A549 (cell line): ENCODE results near the gene CD209. TPM values are rescaled to one million over a fixed set of nuclear protein-coding genes. Genes with fewer than 3 reads are reported as not detected.

Source experiments
- ATAC-seq, 2 experiments: fragments of 200-7000 bp in 1 of 2; fragments of >200 bp in 1 of 2; cut with Nextera tagmentation in 1 of 2; cut with Tn5 transposase in 1 of 2; 3 replicates each; pipeline versions ENCODE4 v1.8.0 to v1.9.1; 2018 to 2020; ENCODE audit warnings: mild to moderate bottlenecking in 1 of 2, moderate library complexity in 1 of 2
- CTCF ChIA-PET: fragments of 300-600 bp; sonication (Branson Sonifier 250); formaldehyde crosslinking; extraction: SDS; loops from one replicate; lab custom pipeline; 2021; ENCODE audit warnings: antibody characterized with exemption, inconsistent platforms; lab: Yijun Ruan, JAX
- POLR2A ChIA-PET: fragments of 350-600 bp; formaldehyde crosslinking; extraction: SDS; loops from one replicate; lab custom pipeline; 2021; ENCODE audit warnings: antibody characterized with exemption, inconsistent platforms; lab: Yijun Ruan, JAX
- DNase-seq, 2 experiments: peaks; one replicate each; pipeline versions ENCODE4 v3.0.0 to v3.0.0-alpha.2; 2011 to 2016; ENCODE audit warnings: low read depth in 1 of 2, low spot score in 1 of 2
- FAIRE-seq: peaks from 2 replicates; lab custom pipeline; 2011; peaks lifted over from hg19 to GRCh38; lab: Jason Lieb, UNC
- H3K27ac ChIP-seq, 2 experiments: fragments of >200 bp; sonication (Bioruptor Twin); formaldehyde crosslinking; 3 replicates each; pipeline ENCODE4 v1.5.1; 2016 to 2017
- H3K4me1 ChIP-seq: fragments of >200 bp; sonication (Bioruptor Twin); formaldehyde crosslinking; 3 replicates; pipeline ENCODE4 v1.6.1; 2016
- H3K4me2 ChIP-seq: fragments of >200 bp; sonication (Bioruptor Twin); formaldehyde crosslinking; 3 replicates; pipeline ENCODE4 v1.6.1; 2016
- H3K4me3 ChIP-seq: fragments of >200 bp; sonication (Bioruptor Twin); formaldehyde crosslinking; 3 replicates; pipeline ENCODE4 v1.5.1; 2016
- H3K9me3 ChIP-seq: fragments of >200 bp; sonication (Bioruptor Twin); formaldehyde crosslinking; 3 replicates; pipeline ENCODE4 v1.6.1; 2016
- BCL3 ChIP-seq: fragments of >200 bp; sonication (Bioruptor Twin); formaldehyde crosslinking; IDR thresholded peaks from 3 replicates; pipeline ENCODE4 v1.6.1; 2016
- CBX8 ChIP-seq: fragments of 200-600 bp; sonication (generic); IDR thresholded peaks from 2 replicates; pipeline ENCODE4 v1.6.1; 2016
- CEBPB ChIP-seq, 2 experiments: fragments of >200 bp in 1 of 2; sonication (Bioruptor Twin) in 1 of 2; formaldehyde crosslinking in 1 of 2; IDR thresholded peaks; 2 replicates each; pipeline ENCODE4 v1.6.1; 2012 to 2016
- CHD4 ChIP-seq: fragments of 200-600 bp; sonication (generic); IDR thresholded peaks from 2 replicates; pipeline ENCODE4 v1.6.1; 2016; ENCODE audit warnings: antibody characterized with exemption, mild to moderate bottlenecking, borderline replicate concordance
- EHF ChIP-seq: fragments of 250-450 bp; sonication (Bioruptor Pico); IDR thresholded peaks from 2 replicates; pipeline ENCODE4 v1.5.0; 2020; ENCODE audit warnings: mild to moderate bottlenecking
- EP300 ChIP-seq, 2 experiments: fragments of >200 bp; sonication (Bioruptor Twin); formaldehyde crosslinking; IDR thresholded peaks; 2 replicates in 1 of 2; 3 replicates in 1 of 2; pipeline ENCODE4 v1.6.1; 2016 to 2017
- ESRRA ChIP-seq: fragments of 150-350 bp; IDR thresholded peaks from 2 replicates; pipeline ENCODE4 v1.6.1; 2014; ENCODE audit warnings: mild to moderate bottlenecking, low read length, borderline replicate concordance
- FOSB ChIP-seq: fragments of 250-450 bp; sonication (Bioruptor Pico); IDR thresholded peaks from 2 replicates; pipeline ENCODE4 v1.5.0; 2020; ENCODE audit warnings: mild to moderate bottlenecking, moderate library complexity
- JUNB ChIP-seq: fragments of >200 bp; sonication (Bioruptor Twin); formaldehyde crosslinking; IDR thresholded peaks from 2 replicates; pipeline ENCODE4 v1.6.1; 2016
- MAX ChIP-seq: IDR thresholded peaks from 2 replicates; pipeline ENCODE4 v1.6.1; 2012
- MAZ ChIP-seq: fragments of 150-350 bp; IDR thresholded peaks from 2 replicates; pipeline ENCODE4 v1.6.1; 2014; ENCODE audit warnings: antibody characterized with exemption, low read depth, low read length, borderline replicate concordance
- NFE2L2 ChIP-seq: fragments of 150-350 bp; conservative IDR thresholded peaks from 2 replicates; pipeline ENCODE4 v1.6.1; 2014; ENCODE audit warnings: low read length
- NPAS2 ChIP-seq: fragments of 250-450 bp; sonication (Bioruptor Pico); IDR thresholded peaks from 2 replicates; pipeline ENCODE4 v1.8.0; 2022; ENCODE audit warnings: mild to moderate bottlenecking, moderate library complexity, borderline replicate concordance
- NR3C1 ChIP-seq: fragments of >200 bp; sonication (Bioruptor Twin); formaldehyde crosslinking; IDR thresholded peaks from 3 replicates; pipeline ENCODE4 v1.6.1; 2017
- PBX3 ChIP-seq: IDR thresholded peaks from 2 replicates; pipeline ENCODE4 v1.6.1; 2012
- POLR2A ChIP-seq: IDR thresholded peaks from 2 replicates; pipeline ENCODE4 v1.6.1; 2012; ENCODE audit warnings: mild to moderate bottlenecking, low read length
- RCOR1 ChIP-seq: fragments of 150-350 bp; IDR thresholded peaks from 2 replicates; pipeline ENCODE4 v1.6.1; 2014; ENCODE audit warnings: antibody characterized with exemption, low read length, low read depth
- RFX5 ChIP-seq: fragments of 450-650 bp; IDR thresholded peaks from 2 replicates; pipeline ENCODE4 v1.7.1; 2014; ENCODE audit warnings: antibody characterized with exemption, mild to moderate bottlenecking, moderate library complexity
- SMC3 ChIP-seq: fragments of >200 bp; sonication (Bioruptor Twin); formaldehyde crosslinking; IDR thresholded peaks from 3 replicates; pipeline ENCODE4 v1.6.1; 2018; ENCODE audit warnings: inconsistent platforms
- SREBF2 ChIP-seq: fragments of 450-650 bp; IDR thresholded peaks from 2 replicates; pipeline ENCODE4 v1.6.1; 2014; ENCODE audit warnings: mild to moderate bottlenecking, moderate library complexity
- USF2 ChIP-seq: fragments of 450-650 bp; IDR thresholded peaks from 2 replicates; pipeline ENCODE4 v1.6.1; 2014; ENCODE audit warnings: antibody characterized with exemption
- ZC3H11A ChIP-seq: fragments of 450-650 bp; IDR thresholded peaks from 2 replicates; pipeline ENCODE4 v1.6.1; 2014; ENCODE audit warnings: antibody characterized with exemption, mild to moderate bottlenecking
- ZNF302 ChIP-seq: fragments of 250-450 bp; sonication (Bioruptor Pico); IDR thresholded peaks from 2 replicates; pipeline ENCODE4 v1.9.0; 2021; ENCODE audit warnings: inconsistent platforms, mild to moderate bottlenecking, moderate library complexity
- ZSCAN20 ChIP-seq: fragments of 250-450 bp; sonication (Bioruptor Pico); IDR thresholded peaks from 2 replicates; pipeline ENCODE4 v1.8.0; 2022; ENCODE audit warnings: mild to moderate bottlenecking, moderate library complexity
- WGBS: methylation state at CpG from one replicate; pipeline ENCODE4 v1.1.6; 2017; ENCODE audit errors: missing lambda C conversion rate; 5-methylcytosine and 5-hydroxymethylcytosine counted together
- polyA plus RNA-seq, 4 experiments: library from polyadenylated mRNA; depleted of rRNA in 3 of 4; stranded (reverse); fragments of >200 nt; fragmentation: RNase III in 1 of 4; extraction: RNeasy Plus Mini Kit Qiagen cat#74134 plus additional on column Dnase treatment in 1 of 4; gene quantifications; 2 replicates in 3 of 4; 3 replicates in 1 of 4; pipeline ENCODE4 v1.2.3, GENCODE V29; 2011 to 2017
- TF ChIP-seq, protein P1 (sequence below): fragments of 150-350 bp; IDR thresholded peaks from 2 replicates; pipeline ENCODE4 v1.6.1; 2014; ENCODE audit warnings: low read depth, mild to moderate bottlenecking, low read length

Gene CD209
- polyA plus RNA-seq, 2 of the 4 experiments (the other 2 are of a cell fraction), result not detected

GRCh38 chr19:7762719-7763293, 15.5 kb upstream of the CD209 start, which contains the start of gene CLEC4M:
Gene CLEC4M (plus strand): TSS chr19:7763243. CDS start chr19:7763267, 24 bp downstream.
- ATAC-seq, result no peak
- ChIA-PET POLR2A (no interaction called here), CTCF (no interaction called here)
- no peak for DNase-seq
- Histone ChIP-seq H3K27ac (no peak within 1 kb of the TSS), H3K4me3 (no peak within 1 kb of the TSS), H3K9me3 (peaks cover 18% of the 10 kb centered on the region), H3K4me2 (no peak within 1 kb of the TSS), H3K4me1 (no peaks in the 10 kb centered on the region)
- no peak for TF ChIP-seq BCL3
- TF ChIP-seq JUNB, result no peak
- TF ChIP-seq USF2, result no peak
- no peak for TF ChIP-seq ZNF302 (CRISPR knock-in tag)
- TF ChIP-seq ZSCAN20, result no peak
- TF ChIP-seq CHD4, result no peak
- TF ChIP-seq SREBF2, result no peak
- TF ChIP-seq MAZ, result no peak
- TF ChIP-seq PBX3, result no peak
- TF ChIP-seq ESRRA, result no peak
- TF ChIP-seq RCOR1, result no peak
- no peak for TF ChIP-seq NR3C1
- no peak for TF ChIP-seq ZC3H11A
- no peak for TF ChIP-seq MAX
- TF ChIP-seq NFE2L2, result no peak
- TF ChIP-seq EHF, result no peak
- TF ChIP-seq RFX5, result no peak
- TF ChIP-seq POLR2A, result no peak
- no peak for TF ChIP-seq FOSB (CRISPR knock-in tag)
- WGBS, result 50% methylated on average over 8 of the region's 8 CpGs
- no peak for FAIRE-seq

GRCh38 chr19:7759156-7759555, 11.8 kb upstream of the CD209 start:
- H3K9me3 ChIP-seq, result peaks cover 36% of the 10 kb centered on the region
- DNase-seq, result no peak
- no peak for ATAC-seq
- H3K4me2 ChIP-seq, result no peak overlapping the region
- ChIA-PET POLR2A (no interaction called here), CTCF (no interaction called here)
- no peak overlapping the region for H3K27ac ChIP-seq
- 62% methylated on average over 1 of the region's 1 CpG for WGBS
- no peak for FAIRE-seq
- H3K4me3 ChIP-seq, result no peak overlapping the region
- no peaks in the 10 kb centered on the region for H3K4me1 ChIP-seq
- TF ChIP-seq POLR2A (no peak), CBX8 (no peak), SMC3 (no peak), CEBPB (IDR thresholded peaks at IDR 0.05) (no peak), ZSCAN20 (no peak), NPAS2 (CRISPR knock-in tag) (no peak), EP300 (IDR thresholded peaks at IDR 0.05) (no peak)
- TF ChIP-seq, protein P1, sequence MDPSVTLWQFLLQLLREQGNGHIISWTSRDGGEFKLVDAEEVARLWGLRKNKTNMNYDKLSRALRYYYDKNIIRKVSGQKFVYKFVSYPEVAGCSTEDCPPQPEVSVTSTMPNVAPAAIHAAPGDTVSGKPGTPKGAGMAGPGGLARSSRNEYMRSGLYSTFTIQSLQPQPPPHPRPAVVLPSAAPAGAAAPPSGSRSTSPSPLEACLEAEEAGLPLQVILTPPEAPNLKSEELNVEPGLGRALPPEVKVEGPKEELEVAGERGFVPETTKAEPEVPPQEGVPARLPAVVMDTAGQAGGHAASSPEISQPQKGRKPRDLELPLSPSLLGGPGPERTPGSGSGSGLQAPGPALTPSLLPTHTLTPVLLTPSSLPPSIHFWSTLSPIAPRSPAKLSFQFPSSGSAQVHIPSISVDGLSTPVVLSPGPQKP, result no peak
